ENCODE results near the gene CEACAM4. TPM values are rescaled to one million over a fixed set of nuclear protein-coding genes. Genes with fewer than 3 reads are reported as not detected.

The CEACAM4 gene
- total and polyA plus RNA-seq, 2 donors from 2014 or later = 4.7 TPM; not detected in 1

- FAIRE-seq (no peak), DNase-seq (no peak)
- H3K27me3 ChIP-seq (ENCODE audit: control insufficient read depth, insufficient read depth, low read length) = no peaks in the 10 kb centered on the region
- peaks cover 0 to 3% (median 0%) of the 10 kb centered on the region in 3 donors for H3K9me3 ChIP-seq (ENCODE audit: control insufficient read depth in 2 of 3, insufficient read depth in 1 of 3, low read length in 3 of 3)
- H3K4me3 ChIP-seq (ENCODE audit: low read length in 3 of 3) = no peak overlapping the region
- intact Hi-C loops (cut with DNase I) = no loop called here
- H3K27ac ChIP-seq (ENCODE audit: low read depth in 2 of 2, low read length in 2 of 2) = no peak overlapping the region
- H3K9ac ChIP-seq (ENCODE audit: low read length in 3 of 3) = no peak overlapping the region
- no peak for TF ChIP-seq CTCF (IDR thresholded peaks at IDR 0.05; ENCODE audit: borderline replicate concordance, extremely low read depth, insufficient read depth)
- no peaks in the 10 kb centered on the region for H3K36me3 ChIP-seq (ENCODE audit: control insufficient read depth in 2 of 3, insufficient read depth in 3 of 3, low read length in 3 of 3)
- H3K4me1 ChIP-seq (ENCODE audit: control insufficient read depth in 2 of 3, insufficient read depth in 2 of 3, low read depth in 1 of 3, low read length in 3 of 3) = no peaks in the 10 kb centered on the region
Measured at GRCh38 chr19:41627966-41628675, 1.2 kb upstream of the CEACAM4 start.

- no peak for TF ChIP-seq CTCF (IDR thresholded peaks at IDR 0.05; ENCODE audit: borderline replicate concordance, extremely low read depth, insufficient read depth)
- no peak overlapping the region for H3K27ac ChIP-seq (ENCODE audit: low read depth in 2 of 2, low read length in 2 of 2)
- peaks cover 0 to under 1% (median 0%) of the 10 kb centered on the region in 3 donors for H3K9me3 ChIP-seq (ENCODE audit: control insufficient read depth in 2 of 3, insufficient read depth in 1 of 3, low read length in 3 of 3)
- no peak overlapping the region for H3K4me3 ChIP-seq (ENCODE audit: low read length in 3 of 3)
- intact Hi-C loops (cut with DNase I) = no loop called here
- H3K36me3 ChIP-seq (ENCODE audit: control insufficient read depth in 2 of 3, insufficient read depth in 3 of 3, low read length in 3 of 3) = no peaks in the 10 kb centered on the region
- no peak for FAIRE-seq
- H3K4me1 ChIP-seq (ENCODE audit: control insufficient read depth in 2 of 3, insufficient read depth in 2 of 3, low read depth in 1 of 3, low read length in 3 of 3) = no peaks in the 10 kb centered on the region
- no peak overlapping the region for H3K9ac ChIP-seq (ENCODE audit: low read length in 3 of 3)
- H3K27me3 ChIP-seq (ENCODE audit: control insufficient read depth, insufficient read depth, low read length) = no peaks in the 10 kb centered on the region
- DNase-seq = no peak
Measured at GRCh38 chr19:41626278-41626677, 596 bp downstream of the CEACAM4 start.

DNA sequence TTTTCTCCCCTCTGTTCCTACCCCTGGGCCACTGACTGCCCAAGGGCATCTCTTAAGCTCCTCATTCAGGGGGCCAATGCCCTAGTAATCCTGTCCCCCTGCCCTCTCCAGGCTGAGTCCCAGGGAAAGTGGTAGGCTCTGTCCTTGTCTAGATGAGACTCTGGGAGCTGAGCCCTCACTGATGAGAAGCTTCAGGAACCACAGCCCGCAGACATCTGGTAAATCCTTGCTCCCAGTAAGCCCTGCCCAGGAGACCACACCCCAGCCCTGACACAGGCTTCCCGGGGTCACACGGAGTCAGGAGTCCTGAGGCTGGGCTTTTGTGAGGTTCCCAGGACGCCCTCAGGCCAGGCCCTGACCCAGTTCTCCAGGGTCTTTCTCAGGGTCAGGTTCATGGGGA, 1.9 kb downstream of the CEACAM4 start:
- Histone ChIP-seq H3K4me1 (ENCODE audit: control insufficient read depth in 2 of 3, insufficient read depth in 2 of 3, low read depth in 1 of 3, low read length in 3 of 3) (no peaks in the 10 kb centered on the region), H3K9ac (ENCODE audit: low read length in 3 of 3) (no peak overlapping the region), H3K27ac (ENCODE audit: low read depth in 2 of 2, low read length in 2 of 2) (no peak overlapping the region), H3K4me3 (ENCODE audit: low read length in 3 of 3) (no peak overlapping the region), H3K36me3 (ENCODE audit: control insufficient read depth in 2 of 3, insufficient read depth in 3 of 3, low read length in 3 of 3) (no peaks in the 10 kb centered on the region), H3K27me3 (ENCODE audit: control insufficient read depth, insufficient read depth, low read length) (no peaks in the 10 kb centered on the region), H3K9me3 (ENCODE audit: control insufficient read depth in 2 of 3, insufficient read depth in 1 of 3, low read length in 3 of 3) (no peaks in the 10 kb centered on the region)
- TF ChIP-seq CTCF (IDR thresholded peaks at IDR 0.05; ENCODE audit: borderline replicate concordance, extremely low read depth, insufficient read depth) = no peak
- FAIRE-seq (no peak), DNase-seq (no peak)
- intact Hi-C loops (cut with DNase I) = no loop called here

GRCh38 chr19:41624515-41624914, 2.4 kb downstream of the CEACAM4 start:
- Histone ChIP-seq H3K27me3 (ENCODE audit: control insufficient read depth, insufficient read depth, low read length) (no peaks in the 10 kb centered on the region), H3K27ac (ENCODE audit: low read depth in 2 of 2, low read length in 2 of 2) (no peak overlapping the region), H3K4me3 (ENCODE audit: low read length in 3 of 3) (no peak overlapping the region), H3K4me1 (ENCODE audit: control insufficient read depth in 2 of 3, insufficient read depth in 2 of 3, low read depth in 1 of 3, low read length in 3 of 3) (no peaks in the 10 kb centered on the region), H3K9me3 (ENCODE audit: control insufficient read depth in 2 of 3, insufficient read depth in 1 of 3, low read length in 3 of 3) (no peaks in the 10 kb centered on the region), H3K36me3 (ENCODE audit: control insufficient read depth in 2 of 3, insufficient read depth in 3 of 3, low read length in 3 of 3) (no peaks in the 10 kb centered on the region), H3K9ac (ENCODE audit: low read length in 3 of 3) (no peak overlapping the region)
- intact Hi-C loops (cut with DNase I) = no loop called here
- FAIRE-seq = no peak
- no peak for DNase-seq
- TF ChIP-seq CTCF (IDR thresholded peaks at IDR 0.05; ENCODE audit: borderline replicate concordance, extremely low read depth, insufficient read depth) = no peak

Measured in kidney (tissue), 14 donors.